Cerebellar cortex (tissue), 1 donor: ENCODE results near the gene ANXA6.
A peak's percentile ranks its signal among the peaks of the same experiment; 100 is the strongest.

Experiments
- DNase-seq: peaks from one replicate; pipeline ENCODE4 v3.0.0-alpha.2; 2015; ENCODE audit warnings: low spot score

ANXA6 gene

DNA sequence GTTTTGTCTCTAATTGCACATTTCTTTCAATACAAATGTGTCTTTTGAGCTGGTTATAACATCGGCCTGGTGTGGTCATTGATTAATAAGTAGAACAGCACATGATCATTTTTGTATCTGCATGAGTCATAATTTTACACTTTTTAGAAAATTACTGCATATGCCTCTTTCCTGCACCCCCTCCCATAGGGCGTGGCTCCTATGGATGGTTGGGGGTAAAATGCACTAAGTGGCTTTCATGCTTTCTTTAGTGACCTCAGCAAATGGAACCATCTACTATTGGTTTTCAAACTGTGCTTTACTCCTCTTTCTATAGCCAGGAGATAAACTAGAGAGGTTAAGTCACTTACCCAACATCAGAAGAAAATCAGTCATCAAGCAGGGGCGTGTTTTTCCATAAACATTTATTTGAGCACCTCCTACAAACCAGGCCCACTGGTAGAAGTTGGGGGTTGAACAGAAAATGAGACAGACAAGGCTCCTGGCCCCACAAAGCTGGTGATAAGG is 3.8 kb downstream of the ANXA6 start:
- no peak for DNase-seq

DNA sequence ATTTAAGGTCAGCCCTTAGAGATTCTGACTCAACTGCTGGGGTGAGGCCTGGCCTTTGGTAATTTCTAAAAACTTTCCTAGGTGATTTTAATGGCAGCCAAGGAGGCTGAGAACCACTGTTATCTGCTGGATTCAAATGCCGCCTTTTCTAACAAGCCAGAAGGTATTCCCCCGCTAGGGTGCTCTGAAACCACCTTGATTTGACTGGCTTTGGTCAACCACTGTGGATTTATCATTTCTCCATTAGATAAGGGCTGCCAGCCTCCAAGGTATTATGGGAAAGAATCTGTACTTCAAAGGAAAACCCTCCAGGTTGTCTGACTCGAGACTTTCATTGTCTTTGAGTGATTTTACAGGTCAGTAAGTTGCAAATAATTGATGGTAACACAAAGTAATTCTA is 4.3 kb downstream of the ANXA6 start:
- no peak for DNase-seq

DNA sequence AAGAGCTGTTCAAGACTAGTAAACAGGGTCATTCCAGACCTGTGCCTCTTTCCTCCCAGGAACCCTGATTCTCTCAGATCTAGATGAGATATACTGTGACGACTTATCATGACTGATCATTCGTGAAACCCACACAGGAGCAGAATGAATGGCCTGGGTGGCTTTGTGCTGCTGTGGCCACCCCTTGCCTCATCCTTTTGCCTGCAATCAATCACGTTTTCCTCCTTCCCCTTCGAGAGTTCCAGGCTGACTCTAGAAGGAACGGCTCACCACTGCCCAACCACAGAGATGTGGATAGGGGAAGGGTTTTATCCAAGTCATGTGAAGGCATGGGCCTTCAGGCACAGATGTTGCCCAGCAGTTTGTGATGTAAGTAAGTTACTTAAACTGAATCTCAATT is 5.8 kb downstream of the ANXA6 start:
- DNase-seq = no peak

DNA sequence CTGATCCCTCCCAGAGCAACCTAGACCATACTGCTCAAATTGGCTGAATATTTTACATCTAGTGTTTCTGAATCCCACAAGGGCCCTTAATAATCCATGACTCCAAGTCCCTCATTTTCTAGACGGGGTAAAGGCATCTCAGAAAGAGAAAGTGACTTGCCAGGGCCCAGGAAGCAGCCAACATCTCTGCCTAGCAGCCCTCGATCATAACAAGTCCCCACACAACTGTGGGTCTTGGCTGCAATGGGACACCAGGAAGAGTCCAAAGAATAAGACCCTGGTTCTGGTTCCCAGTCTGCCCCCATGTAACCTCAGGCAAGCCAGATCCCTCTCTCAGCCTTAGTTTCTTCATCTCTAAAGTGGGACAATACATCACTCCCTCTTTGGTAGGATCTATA is 6.3 kb downstream of the ANXA6 start:
- DNase-seq = no peak

DNA sequence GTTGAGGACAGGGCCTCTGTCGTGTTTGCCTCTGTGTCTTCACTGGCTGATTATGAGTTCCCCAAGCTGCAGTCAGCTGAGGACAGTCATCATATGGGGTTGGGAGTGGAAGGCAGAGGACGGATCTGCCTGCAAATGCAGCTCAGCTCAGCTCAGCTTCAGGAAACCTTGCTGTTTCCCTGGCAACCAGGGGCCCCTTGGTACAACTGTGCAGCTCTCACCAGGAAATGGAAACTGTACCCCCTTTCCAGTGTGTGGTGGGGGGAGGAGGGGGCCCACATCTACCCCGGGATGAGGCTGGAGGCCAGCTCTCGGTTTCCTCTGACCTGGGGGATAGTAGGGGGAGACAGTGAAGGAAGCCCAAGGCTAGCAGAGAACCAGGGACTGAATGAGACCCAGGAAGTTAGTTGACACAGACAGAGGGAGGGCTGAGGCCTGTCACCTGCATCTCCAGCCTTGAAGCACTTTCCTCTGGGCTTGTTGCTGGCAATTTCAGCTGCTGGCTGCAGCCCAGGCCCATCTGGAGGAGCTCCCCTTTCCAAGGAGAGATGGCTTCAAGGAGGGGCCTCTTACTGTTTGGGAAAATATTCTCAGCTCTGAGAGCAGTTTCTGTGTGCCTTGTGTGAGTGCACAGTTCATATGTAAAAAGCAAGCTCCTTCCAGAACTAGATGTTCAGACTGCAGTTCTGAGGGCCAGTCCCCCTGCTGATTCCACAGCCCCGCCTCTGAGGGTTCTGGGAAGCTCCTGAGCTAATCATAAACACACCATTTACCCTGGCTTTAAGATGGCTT is 6.9 kb downstream of the ANXA6 start:
- peak; percentile 74 for DNase-seq

DNA sequence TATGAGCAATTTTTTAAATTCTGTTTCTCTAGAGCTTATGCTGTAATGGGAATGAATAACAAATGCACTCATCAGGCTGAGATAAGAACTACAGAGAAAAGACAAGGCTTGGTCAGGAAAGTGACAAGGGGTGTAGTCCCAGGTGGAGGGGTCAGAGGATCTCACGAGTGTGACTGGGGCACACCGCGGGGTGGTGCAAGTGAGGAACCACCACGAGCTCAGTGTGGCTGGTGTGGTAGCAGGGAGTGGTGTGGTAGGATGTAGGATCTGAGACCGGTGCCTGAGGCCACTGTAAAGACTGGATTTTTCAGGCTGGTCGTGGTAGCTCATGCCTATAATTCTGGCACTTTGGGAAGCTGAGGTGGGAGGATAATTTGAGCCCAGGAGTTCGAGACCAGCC is 9.0 kb downstream of the ANXA6 start:
- no peak for DNase-seq

DNA sequence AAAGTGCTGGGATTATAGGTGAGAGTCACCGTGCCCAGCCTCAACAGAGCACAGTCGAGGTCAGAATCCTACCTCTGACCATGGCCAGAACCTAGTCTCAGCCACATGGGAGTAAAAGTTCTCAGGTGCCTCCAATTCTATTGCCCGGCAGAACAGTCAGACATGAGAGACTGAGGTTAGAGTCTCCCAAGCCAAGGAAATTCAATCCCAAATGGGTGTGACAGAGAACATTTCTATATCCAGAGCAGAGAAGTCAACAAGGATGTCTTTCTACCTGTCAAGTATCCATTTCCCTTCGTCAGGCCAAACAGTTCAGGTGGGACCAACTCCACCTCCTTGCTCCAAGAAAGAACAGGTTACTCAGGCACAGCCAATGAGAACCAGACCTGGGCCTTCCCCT is 10.5 kb downstream of the ANXA6 start:
- DNase-seq = no peak

DNA sequence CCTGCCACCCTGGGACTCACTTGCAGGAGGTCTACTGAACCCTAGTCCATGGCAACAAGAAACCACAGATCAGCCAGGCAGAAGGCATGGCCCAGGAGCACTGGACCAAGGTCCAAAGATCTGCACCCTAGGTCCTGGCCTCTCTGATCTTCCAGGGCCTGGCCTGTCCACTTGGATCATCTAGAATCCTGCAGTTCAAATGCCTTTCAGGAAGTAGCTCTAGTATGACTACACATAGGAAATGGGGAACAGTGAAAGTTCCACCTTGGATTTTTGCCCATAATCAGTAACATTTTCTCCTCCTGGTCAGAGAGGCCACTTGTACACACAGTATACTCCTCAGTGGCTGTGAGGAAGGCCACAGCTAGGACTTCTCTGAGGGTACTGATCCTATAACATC is 11.5 kb downstream of the ANXA6 start:
- no peak for DNase-seq

DNA sequence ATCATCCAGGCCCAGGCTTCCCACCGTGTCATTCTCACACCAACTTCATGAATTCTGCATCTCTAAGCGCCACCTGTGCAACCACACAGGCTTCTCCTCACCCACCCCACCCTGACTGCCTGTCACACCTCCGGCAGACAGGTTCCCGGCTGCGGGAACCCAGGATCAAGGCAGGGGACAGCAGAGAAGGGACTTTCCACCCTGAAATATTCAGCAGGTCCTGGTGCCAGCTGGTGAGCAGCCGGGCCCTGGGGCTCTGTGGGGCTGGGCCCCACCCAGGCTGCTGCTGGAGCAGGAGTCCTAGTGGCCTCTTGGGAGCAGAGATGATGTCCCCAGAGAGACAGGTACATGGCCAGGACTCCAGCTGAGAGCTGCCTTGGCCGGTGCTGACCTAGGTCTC is 12.7 kb downstream of the ANXA6 start:
- DNase-seq = no peak

DNA sequence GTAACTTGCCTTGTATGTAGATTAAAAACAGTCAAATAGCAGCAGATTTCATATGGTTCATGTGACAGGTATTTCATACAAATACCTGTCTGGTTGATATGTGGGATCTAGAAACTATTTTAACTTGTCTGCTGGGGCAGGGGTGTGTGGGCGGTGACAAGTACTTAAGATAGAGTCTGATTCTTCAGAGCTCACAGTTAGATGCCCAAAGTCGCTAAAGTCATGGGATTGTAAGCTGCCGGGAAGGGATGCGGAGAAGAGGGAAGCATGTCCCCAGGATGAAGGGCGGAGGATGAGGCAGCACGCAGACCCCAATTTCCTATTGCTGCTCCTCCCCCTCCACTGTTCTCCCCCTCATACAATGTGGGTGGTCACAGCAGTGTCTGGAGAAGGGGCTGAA is 13.3 kb downstream of the ANXA6 start:
- DNase-seq = no peak

DNA sequence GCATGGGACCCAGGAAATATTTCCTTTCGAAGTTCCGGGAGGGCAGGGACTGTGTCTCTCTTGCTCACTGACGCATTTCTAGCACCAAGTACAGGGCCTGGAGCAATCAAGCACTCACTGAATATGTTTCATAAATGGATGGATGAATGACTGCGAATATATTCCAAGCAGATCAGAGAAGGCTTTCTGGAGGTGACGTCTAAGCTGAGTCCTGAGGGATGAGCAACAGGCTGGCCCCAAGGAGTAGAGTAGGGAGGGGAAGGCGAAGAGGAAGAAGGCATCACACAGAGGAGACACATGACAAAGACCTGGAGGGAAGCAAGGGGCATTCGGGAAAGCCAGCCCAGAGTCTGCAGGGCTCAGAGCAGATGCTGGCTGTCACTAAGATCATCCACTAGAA is 13.9 kb downstream of the ANXA6 start:
- no peak for DNase-seq

DNA sequence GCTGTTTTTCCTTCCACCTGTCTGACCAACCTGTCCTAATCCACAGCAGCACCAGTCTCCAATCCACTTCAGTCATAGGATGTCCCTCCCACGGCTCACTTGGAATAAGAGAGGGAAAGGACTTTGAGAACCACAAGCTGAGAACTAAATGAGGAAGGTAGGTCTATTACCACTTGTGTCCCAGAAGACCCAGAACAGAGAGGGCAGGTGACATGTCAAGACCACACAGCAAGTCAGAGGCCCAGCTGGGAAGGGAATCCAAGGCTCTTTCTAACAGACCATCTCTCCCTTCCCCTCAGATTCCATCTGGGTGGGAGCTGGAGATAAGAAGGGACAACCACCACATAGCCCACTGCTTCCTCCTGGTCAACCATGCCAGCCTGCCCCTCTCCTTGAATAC is 14.6 kb downstream of the ANXA6 start:
- no peak for DNase-seq

DNA sequence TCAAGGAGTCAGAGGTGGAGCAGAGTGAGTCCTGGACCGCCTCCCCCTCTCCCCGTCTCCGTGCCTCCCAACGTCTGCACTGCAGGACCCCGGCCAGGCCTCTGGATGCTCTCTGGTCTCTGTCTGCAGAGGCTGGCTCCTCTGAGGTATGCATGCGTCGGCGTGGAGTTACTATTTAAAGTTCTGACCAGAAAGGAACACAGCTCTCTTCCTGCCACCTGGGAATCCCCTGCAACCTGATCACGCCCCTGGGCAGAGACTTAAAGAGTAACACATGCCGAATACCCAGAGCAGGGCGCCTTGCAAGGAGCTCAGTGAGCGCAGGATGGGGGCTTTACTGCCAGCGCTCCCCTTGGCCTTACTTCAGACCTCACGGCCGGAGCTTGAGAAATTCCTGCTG is 16.0 kb downstream of the ANXA6 start:
- no peak for DNase-seq

DNA sequence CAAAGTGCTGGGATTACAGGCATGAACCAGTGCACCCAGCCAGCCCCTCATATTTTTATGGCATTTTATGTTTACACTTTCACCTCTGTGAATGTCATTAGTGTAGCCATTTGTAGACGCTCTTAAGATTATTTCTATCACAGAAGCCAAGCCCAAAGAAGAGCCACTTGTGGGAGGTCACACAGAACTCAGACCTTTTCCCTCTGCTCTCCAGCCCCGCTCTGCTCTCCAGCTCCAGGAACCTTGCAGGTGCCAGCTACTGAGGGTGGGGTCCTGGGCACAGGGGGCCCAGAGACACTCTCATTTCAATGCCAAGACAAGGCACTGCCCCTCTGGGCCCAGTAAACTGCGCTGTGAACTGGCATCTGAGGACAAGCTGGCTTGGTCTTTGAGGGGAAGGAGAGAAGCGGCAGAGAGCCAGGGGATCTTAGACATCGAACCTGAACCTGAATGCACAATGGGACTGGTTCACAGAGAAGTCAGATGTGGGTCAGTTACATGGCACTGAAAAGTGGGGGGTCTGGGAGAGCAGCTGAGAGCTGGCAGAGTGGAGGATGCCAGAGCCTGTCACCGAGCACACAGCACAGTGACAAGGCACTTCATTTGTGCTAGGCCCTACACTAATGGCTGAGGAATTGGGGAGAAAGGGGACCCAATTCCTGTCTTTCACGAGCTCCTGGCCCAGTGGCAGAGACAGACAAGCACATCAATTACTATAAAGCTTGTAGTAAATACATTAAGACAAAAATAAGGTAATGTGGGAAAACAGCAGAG is 16.7 kb downstream of the ANXA6 start:
- peak; percentile 10 for DNase-seq

DNA sequence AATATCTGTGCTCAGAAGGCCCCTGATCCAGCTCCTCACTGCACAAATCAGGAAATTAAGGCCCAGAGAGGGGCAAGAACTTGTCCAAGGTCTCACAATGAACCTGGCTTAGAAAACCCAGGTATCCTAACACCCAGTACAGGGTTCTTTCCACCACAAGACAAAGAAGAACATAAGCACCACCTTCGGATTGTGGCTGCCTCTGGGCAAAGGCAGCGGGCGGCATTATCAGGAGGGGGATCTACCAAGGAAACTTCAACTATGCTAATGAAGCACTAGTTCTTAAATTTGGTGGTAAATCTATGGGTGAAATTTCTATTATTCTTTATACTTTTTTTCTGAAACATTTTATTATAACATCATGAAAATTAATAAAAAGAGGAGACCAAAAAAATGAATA is 17.9 kb downstream of the ANXA6 start:
- DNase-seq = no peak

DNA sequence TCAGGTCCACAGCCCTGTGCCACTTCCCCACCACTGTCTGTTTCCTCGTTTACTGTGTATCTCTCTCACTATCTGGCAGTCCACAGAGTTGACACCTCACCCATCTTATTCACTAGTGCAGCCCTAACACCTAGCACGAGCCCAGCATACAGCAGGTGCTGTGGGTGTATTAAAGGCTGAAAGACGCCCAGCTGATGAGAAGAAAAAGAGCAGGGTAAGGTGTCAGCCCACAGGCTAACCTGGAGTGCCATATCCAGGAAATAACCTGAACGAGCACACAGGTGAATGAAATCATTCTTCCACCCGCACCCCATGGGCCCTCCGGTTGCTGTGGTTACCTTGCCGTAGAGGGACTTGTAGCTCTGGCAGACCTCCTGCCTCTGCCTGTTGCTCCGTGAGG is 18.6 kb downstream of the ANXA6 start:
- no peak for DNase-seq

DNA sequence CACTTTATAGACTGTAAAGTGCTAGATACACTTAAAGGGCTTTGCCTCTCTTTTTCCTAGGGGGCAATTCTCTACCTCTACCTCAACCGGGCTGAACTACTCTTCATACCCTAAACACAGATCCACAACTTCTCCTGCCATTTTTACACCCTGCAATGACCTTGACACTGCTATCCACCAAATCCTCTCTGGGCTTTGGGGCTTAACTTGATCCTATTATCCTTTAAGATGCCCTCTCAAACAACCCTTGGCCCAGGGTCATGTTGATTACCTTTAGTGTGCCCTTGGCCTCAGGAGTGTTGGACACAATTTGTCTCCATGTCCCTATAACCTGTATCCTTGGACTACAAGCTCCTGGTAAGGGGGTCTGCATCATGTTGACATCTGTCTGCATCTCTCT is 19.5 kb downstream of the ANXA6 start:
- no peak for DNase-seq

DNA sequence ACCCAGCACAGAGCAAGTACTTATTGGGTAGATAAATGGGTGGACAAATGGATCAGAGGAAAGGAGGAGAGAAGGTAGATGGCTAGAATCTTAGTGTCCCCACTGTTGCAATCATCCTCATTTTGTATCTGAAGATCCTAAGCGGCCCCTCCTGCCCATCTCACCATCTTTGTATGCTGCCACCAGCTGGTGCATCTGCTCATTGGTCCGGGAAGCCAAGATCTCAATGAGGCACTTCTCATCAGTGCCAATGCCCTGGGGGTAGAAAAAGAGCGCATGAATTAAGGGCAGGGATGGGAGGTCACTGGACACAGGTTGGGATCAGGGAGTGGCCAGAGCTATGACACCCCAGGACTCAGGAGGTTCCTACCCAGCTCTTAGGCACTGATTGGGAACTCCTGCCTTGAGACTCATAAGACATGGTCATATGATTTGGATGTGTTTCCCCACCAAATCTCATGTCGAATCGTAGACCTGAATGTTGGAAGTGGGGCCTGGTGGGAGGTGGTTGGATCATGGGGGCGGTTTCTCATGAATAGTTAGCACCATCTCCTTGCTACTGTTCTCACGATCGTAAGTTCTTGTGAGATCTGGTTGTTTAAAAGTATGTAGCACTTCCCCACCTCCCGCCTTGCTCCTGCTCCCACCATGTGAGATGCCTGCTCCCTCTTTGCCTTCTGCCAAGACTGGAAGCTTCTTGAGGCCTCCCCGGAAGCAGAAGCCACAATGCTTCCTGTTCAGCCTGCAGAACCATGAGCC is 20.3 kb downstream of the ANXA6 start:
- DNase-seq = peak; percentile 42

DNA sequence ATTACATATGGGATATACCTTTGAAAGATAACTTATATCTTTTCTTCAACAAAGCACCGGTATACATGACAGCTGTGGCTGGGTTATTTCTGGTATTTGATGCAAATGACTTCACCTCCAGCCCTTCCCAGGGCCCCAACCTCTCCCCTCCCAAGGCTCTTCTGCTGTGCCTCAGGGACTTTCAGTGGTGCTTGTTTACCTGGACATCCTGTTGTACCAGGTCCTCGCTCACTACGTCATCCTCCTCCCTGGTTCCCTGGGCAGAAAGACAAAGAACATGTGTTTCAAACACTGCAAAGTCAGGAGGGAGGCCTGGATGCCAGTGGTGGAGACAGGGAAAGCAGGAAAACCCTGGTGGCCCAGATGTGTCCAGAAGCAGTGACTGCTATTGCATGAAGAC is 23.4 kb downstream of the ANXA6 start:
- no peak for DNase-seq

DNA sequence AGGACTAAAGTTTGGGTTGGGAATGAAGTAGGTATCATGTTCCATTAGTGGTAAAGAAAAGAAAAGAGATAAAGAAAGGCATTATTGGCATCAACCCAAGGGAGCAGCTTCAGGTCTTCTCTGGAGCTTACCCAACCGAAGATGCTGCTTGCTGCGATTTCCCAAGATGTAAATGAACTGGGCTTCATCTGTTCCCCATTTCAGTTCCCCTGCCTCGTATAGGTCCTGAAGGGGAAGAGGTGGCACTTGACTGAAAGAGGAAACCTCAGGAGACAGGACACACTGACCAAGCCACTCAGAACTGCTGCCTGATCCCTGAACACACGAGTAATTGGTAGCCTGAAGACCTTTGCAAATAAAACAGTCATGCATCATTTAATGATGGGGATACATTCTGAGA is 24.6 kb downstream of the ANXA6 start:
- DNase-seq = no peak

DNA sequence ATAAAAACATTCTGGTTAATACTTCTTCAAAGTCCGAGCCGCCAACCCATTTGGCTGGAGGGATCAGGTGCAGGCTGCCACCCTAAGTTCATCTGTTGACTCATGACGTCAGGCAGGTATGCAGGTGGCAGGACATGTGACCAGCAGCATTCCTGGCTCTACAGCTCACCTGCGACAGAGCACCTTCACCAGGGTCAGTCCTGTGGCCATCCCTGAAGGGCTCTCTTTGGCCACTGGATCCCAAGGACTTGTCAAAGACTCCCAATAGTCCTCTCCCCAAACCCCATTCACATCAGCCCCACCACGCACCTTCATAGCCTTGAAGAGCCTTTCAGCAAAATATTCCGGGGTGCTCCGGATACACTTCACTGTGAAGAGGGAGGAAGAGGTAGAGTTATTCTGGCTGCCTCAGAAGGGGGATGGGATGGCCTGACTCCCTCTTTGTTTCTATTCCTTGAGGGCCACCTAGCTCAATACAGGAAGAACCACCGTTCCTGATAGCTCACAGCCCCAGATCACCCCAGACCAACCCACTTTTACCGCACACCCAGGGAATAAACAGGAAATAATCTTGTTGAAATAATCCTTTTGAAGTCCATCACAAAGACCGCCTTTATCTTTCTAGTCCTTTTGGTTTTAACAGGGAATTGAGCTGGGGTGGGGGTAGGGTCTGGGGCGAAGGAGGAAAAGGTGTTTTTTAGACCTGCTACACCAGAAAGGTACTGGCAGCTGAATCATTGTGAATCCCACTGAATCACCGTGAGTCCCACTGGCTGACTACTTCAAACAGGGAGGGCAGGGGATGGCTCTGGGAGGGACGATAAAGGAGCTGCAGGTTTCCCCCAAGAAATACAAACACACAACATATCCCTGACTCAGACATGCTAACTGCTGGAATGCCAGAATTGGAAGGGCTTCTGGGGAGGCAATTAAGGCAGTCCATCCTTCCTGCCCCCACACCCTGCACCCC is 26.4 kb downstream of the ANXA6 start:
- DNase-seq = no peak
